Measurements from ENCODE around the gene PPT2. TPM values are rescaled to one million over a fixed set of nuclear protein-coding genes. Genes with fewer than 3 reads are reported as not detected.

Gene PPT2
- total RNA-seq, 2 donors from 2014 or later: 18.4 to 21.0 TPM

DNA sequence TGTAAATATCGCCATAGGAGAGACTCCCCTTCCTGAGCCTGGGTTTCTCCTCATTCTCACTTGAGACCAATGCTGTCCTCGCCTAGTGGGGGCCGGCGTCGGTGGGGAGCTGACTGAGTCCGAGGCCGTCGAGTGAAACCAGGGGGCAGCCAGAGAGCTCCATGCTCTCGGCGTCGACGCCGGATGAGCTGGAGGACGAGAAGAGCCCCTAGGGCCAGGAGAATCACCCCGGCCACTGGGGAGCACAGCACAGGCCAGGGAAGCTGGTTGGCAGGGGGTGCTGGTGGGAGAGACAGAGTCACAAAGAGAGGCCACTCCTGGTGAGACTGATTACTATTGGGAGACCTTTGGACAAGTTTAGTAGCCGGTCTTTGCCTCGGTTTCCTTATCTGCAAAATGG is 44.9 kb downstream of the PPT2 start:
- intact Hi-C loops (cut with DNase I): no loop called here
- Histone ChIP-seq H3K36me3 (no peaks in the 10 kb centered on the region), H3K4me3 (no peak overlapping the region), H3K27ac (no peak overlapping the region), H3K9me3 (no peaks in the 10 kb centered on the region), H3K27me3 (no peaks in the 10 kb centered on the region), H3K9ac (ENCODE audit: low read depth in 2 of 2, low read length in 2 of 2) (no peak overlapping the region), H3K4me1 (peaks cover 2% of the 10 kb centered on the region)
- no peak for DNase-seq
- TF ChIP-seq, protein P1, sequence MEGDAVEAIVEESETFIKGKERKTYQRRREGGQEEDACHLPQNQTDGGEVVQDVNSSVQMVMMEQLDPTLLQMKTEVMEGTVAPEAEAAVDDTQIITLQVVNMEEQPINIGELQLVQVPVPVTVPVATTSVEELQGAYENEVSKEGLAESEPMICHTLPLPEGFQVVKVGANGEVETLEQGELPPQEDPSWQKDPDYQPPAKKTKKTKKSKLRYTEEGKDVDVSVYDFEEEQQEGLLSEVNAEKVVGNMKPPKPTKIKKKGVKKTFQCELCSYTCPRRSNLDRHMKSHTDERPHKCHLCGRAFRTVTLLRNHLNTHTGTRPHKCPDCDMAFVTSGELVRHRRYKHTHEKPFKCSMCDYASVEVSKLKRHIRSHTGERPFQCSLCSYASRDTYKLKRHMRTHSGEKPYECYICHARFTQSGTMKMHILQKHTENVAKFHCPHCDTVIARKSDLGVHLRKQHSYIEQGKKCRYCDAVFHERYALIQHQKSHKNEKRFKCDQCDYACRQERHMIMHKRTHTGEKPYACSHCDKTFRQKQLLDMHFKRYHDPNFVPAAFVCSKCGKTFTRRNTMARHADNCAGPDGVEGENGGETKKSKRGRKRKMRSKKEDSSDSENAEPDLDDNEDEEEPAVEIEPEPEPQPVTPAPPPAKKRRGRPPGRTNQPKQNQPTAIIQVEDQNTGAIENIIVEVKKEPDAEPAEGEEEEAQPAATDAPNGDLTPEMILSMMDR (IDR thresholded peaks at IDR 0.05): no peak

DNA sequence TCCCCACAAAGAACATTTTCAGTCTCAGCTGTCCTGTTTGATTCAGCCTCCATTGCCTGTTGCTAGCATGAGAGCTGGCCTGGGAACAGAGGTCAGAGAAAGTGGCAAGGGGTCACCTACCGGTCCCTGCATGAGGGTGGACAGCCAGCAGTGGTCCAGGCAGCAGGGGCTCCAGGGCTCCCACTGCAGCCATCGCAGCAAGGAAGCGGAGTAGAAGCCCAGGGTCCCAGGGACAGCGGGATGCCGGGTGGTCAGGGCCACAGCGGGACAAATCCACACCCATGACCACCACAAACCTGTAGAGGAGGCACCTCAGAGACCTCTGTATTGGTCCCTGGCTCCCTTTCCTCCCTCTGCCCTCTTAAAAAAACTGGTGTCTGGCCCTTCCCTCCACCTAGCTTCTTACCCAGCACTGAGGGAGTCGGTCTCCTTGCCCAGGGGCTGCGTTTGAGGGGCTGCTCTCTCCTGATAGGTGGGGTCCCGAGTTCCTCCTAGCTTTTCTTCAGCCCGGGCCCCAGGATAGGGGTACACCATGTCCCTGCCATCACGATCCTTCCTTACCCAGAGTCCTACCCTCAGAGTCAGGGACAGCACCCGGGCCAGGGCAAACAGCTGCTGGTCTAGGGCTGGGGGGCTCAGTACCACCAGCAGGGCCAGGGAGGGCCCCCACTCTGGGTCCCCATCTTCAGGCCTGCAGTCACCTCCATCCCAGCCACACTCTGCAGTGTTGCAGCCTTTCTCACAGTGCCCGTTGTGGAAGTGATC is 47.0 kb downstream of the PPT2 start:
- no peaks in the 10 kb centered on the region for H3K36me3 ChIP-seq
- no peak overlapping the region for H3K4me3 ChIP-seq
- no peak overlapping the region for H3K27ac ChIP-seq
- H3K4me1 ChIP-seq: no peaks in the 10 kb centered on the region
- H3K27me3 ChIP-seq: no peaks in the 10 kb centered on the region
- no peak for DNase-seq
- TF ChIP-seq, protein P1 (IDR thresholded peaks at IDR 0.05): no peak
- H3K9ac ChIP-seq (ENCODE audit: low read depth in 2 of 2, low read length in 2 of 2): no peak overlapping the region
- intact Hi-C loops (cut with DNase I): no loop called here
- H3K9me3 ChIP-seq: no peaks in the 10 kb centered on the region

- Histone ChIP-seq H3K4me3 (no peak overlapping the region), H3K27ac (no peak overlapping the region), H3K9ac (ENCODE audit: low read depth in 2 of 2, low read length in 2 of 2) (no peak overlapping the region), H3K36me3 (no peaks in the 10 kb centered on the region), H3K27me3 (no peaks in the 10 kb centered on the region), H3K9me3 (no peaks in the 10 kb centered on the region), H3K4me1 (no peaks in the 10 kb centered on the region)
- TF ChIP-seq, protein P1 (IDR thresholded peaks at IDR 0.05): no peak
- intact Hi-C loops (cut with DNase I): no loop called here
- no peak for DNase-seq
These were observed 48.2 kb downstream of the PPT2 start for GRCh38 chr6:32202186-32202585.

GRCh38 chr6:32203426-32204267 is 49.7 kb downstream of the PPT2 start:
- no peak for DNase-seq
- Histone ChIP-seq H3K27ac (no peak overlapping the region), H3K27me3 (no peaks in the 10 kb centered on the region), H3K4me3 (no peak overlapping the region), H3K9me3 (no peaks in the 10 kb centered on the region), H3K36me3 (no peaks in the 10 kb centered on the region), H3K4me1 (no peaks in the 10 kb centered on the region), H3K9ac (ENCODE audit: low read depth in 2 of 2, low read length in 2 of 2) (no peak overlapping the region)
- intact Hi-C loops (cut with DNase I): no loop called here
- TF ChIP-seq, protein P1 (IDR thresholded peaks at IDR 0.05): no peak

DNA sequence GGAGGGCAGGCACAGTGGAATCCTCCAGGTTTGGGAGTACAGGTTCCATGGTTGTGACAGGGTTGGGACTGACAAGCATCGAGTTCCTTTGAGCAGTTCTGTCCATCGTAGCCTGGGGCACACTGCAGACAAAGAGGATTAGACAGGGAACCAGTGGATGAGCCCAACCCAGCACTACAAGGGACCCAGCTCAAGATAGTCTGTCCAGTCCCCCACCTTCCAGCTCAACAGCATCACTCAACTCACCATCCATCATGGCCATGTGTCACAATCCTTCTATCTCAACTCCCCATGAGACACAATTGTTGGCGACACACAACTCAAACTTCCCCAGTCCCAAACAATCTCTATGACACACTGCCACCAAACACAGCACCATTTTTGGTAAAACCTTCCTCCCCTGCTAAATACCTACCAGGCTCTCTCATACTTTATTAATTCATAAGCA is 50.4 kb downstream of the PPT2 start:
- intact Hi-C loops (cut with DNase I): no loop called here
- DNase-seq: no peak
- no peaks in the 10 kb centered on the region for H3K27me3 ChIP-seq
- no peak overlapping the region for H3K9ac ChIP-seq (ENCODE audit: low read depth in 2 of 2, low read length in 2 of 2)
- H3K4me3 ChIP-seq: no peak overlapping the region
- no peak overlapping the region for H3K27ac ChIP-seq
- H3K4me1 ChIP-seq: no peaks in the 10 kb centered on the region
- TF ChIP-seq, protein P1 (IDR thresholded peaks at IDR 0.05): no peak
- no peaks in the 10 kb centered on the region for H3K36me3 ChIP-seq
- no peaks in the 10 kb centered on the region for H3K9me3 ChIP-seq

All from colonic mucosa (tissue), 4 donors.